ENCODE results near the gene ATXN10.

The ATXN10 gene

GRCh38 chr22:45763236-45763624, 91.6 kb downstream of the ATXN10 start:
- no peak for DNase-seq

GRCh38 chr22:45768490-45768889, 96.9 kb downstream of the ATXN10 start:
- no peak for DNase-seq

GRCh38 chr22:45769569-45770210, 98.1 kb downstream of the ATXN10 start:
- DNase-seq, result no peak

- DNase-seq, result no peak
Observed at GRCh38 chr22:45770506-45770905, 98.9 kb downstream of the ATXN10 start.

GRCh38 chr22:45771057-45771456, 99.4 kb downstream of the ATXN10 start:
- DNase-seq, result no peak

- DNase-seq, result no peak
Observed at GRCh38 chr22:45771711-45772110, 100.1 kb downstream of the ATXN10 start.

- no peak for DNase-seq
Observed at GRCh38 chr22:45772743-45773142, 101.1 kb downstream of the ATXN10 start.

- DNase-seq, result no peak
Observed at GRCh38 chr22:45774001-45774670, 102.5 kb downstream of the ATXN10 start.

GRCh38 chr22:45775062-45775461, 103.4 kb downstream of the ATXN10 start:
- no peak for DNase-seq

- DNase-seq, result no peak
Observed at GRCh38 chr22:45775569-45776312, 104.1 kb downstream of the ATXN10 start.

- DNase-seq, result no peak
Observed at GRCh38 chr22:45776313-45776585, 104.6 kb downstream of the ATXN10 start.

GRCh38 chr22:45777046-45777851, 105.6 kb downstream of the ATXN10 start:
- DNase-seq, result no peak

GRCh38 chr22:45777852-45778375, 106.3 kb downstream of the ATXN10 start:
- DNase-seq, result no peak

- DNase-seq, result no peak
Observed at GRCh38 chr22:45781459-45781858, 109.8 kb downstream of the ATXN10 start.

- no peak for DNase-seq
Observed at GRCh38 chr22:45781966-45782365, 110.3 kb downstream of the ATXN10 start.

GRCh38 chr22:45783021-45783420, 111.4 kb downstream of the ATXN10 start:
- no peak for DNase-seq

- no peak for DNase-seq
Observed at GRCh38 chr22:45783690-45784089, 112.1 kb downstream of the ATXN10 start.

- DNase-seq, result no peak
Observed at GRCh38 chr22:45784357-45785277, 113.0 kb downstream of the ATXN10 start.

GRCh38 chr22:45785458-45785857, 113.8 kb downstream of the ATXN10 start:
- DNase-seq, result no peak

- no peak for DNase-seq
Observed at GRCh38 chr22:45786726-45787125, 115.1 kb downstream of the ATXN10 start.

- no peak for DNase-seq
Observed at GRCh38 chr22:45787759-45788158, 116.1 kb downstream of the ATXN10 start.

- no peak for DNase-seq
Observed at GRCh38 chr22:45788522-45788921, 116.9 kb downstream of the ATXN10 start.

Data from NCI-H345 (cell line).